Psoas muscle (tissue), 8 donors: ENCODE measurements around the gene CCSER2. TPM values are rescaled to one million over a fixed set of nuclear protein-coding genes. Genes with fewer than 3 reads are reported as not detected.

Experiments used
- ATAC-seq, 4 donors: fragments of 200-7000 bp; cut with Tn5 transposase; one replicate each; pipeline ENCODE4 v1.9.1; 2020; ENCODE audit warnings: moderate library complexity in 3 of 4, mild to moderate bottlenecking in 2 of 4
- DNase-seq, 2 donors: peaks; one replicate each; pipeline ENCODE4 v3.0.0-alpha.2; 2020
- H3K27ac ChIP-seq: fragments of 200-600 bp; one replicate; pipeline ENCODE4 v1.8.0; 2022
- H3K27me3 ChIP-seq, 3 donors: fragments of 200-600 bp in 1 of 3; one replicate each; pipeline versions ENCODE4 v1.6.1 to v1.8.0; 2013 to 2022; ENCODE audit warnings: low read length in 2 of 3, mild to moderate bottlenecking in 2 of 3, moderate library complexity in 1 of 3; ENCODE audit not compliant: insufficient read depth in 3 of 3
- H3K36me3 ChIP-seq, 2 donors: fragments of 200-600 bp in 1 of 2; one replicate each; pipeline versions ENCODE4 v1.6.1 to v1.8.0; 2013 to 2022; ENCODE audit warnings: low read depth in 1 of 2, mild to moderate bottlenecking in 1 of 2, moderate library complexity in 1 of 2; ENCODE audit not compliant: insufficient read depth in 1 of 2
- H3K4me1 ChIP-seq: fragments of 200-600 bp; one replicate; pipeline ENCODE4 v1.8.0; 2022
- H3K4me3 ChIP-seq: fragments of 200-600 bp; one replicate; pipeline ENCODE4 v1.8.0; 2022; ENCODE audit warnings: mild to moderate bottlenecking
- H3K9me3 ChIP-seq: fragments of 200-600 bp; one replicate; pipeline ENCODE4 v1.8.0; 2022
- CTCF ChIP-seq: fragments of 200-600 bp; IDR thresholded peaks from one replicate; pipeline ENCODE4 v1.8.0; 2022; ENCODE audit warnings: antibody characterized with exemption
- WGBS, 3 donors: extraction: QIAGEN DNeasy Blood & Tissue Kit; methylation state at CpG; one replicate each; pipeline versions ENCODE4 v1.1.6 to v1.1.7; 2013; 5-methylcytosine and 5-hydroxymethylcytosine counted together
- intact Hi-C, 2 donors: fragments of 100-400 bp; cut with DNase I; formaldehyde crosslinking; loops; one replicate each; pipeline versions ENCODE4 v1.11.0 to v1.14.2; 2022
- polyA plus RNA-seq, 3 donors: library from polyadenylated mRNA; stranded (reverse); fragments of 200-250 nt; gene quantifications; one replicate each; pipeline ENCODE4 v1.2.3, GENCODE V29; 2013
- total RNA-seq, 4 donors: library from RNA; stranded (reverse); fragmentation: NEBNext Ultra II Directional in 2 of 4; extraction: Animal tissue kit (Norgen Biotek cat#: 25700) in 2 of 4; gene quantifications; one replicate each; pipeline versions ENCODE4 v1.2.1 to v1.2.4, GENCODE V29; 2021 to 2023
- donor health status: healthy with polysubstance abuse.
- donor health status: DM: no; HTN: no; CAD: no; lungs with moderate emphysema.
- donor health status: Bipolar disorder and iron deficiency.
- donor health status: healthy.
- donor health status: DM: yes; HTN: yes; CAD: no.
- donor health status: DM: no; HTN: no; CAD: no.
- donor health status: DM: no; HTN: no; CAD: no.
- donor health status: DM: yes; HTN: yes; CAD: no.

The CCSER2 gene
- total and polyA plus RNA-seq, 7 donors: 12.5 to 122 (median 65.7) TPM

GRCh38 chr10:84293574-84294016 is 34.8 kb upstream of the CCSER2 start:
- H3K4me1 ChIP-seq: no peaks in the 10 kb centered on the region
- ATAC-seq: no peak
- intact Hi-C loops: no loop called here
- 49 to 53% (median 51%) methylated on average over 4 of the region's 4 CpGs for WGBS, 3 donors
- no peak overlapping the region for H3K27ac ChIP-seq
- no peak for TF ChIP-seq CTCF
- no peaks in the 10 kb centered on the region for H3K36me3 ChIP-seq
- H3K9me3 ChIP-seq: no peaks in the 10 kb centered on the region
- H3K27me3 ChIP-seq: peaks cover 0 to 4% (median 0%) of the 10 kb centered on the region in 3 donors
- DNase-seq: no peak
- no peak overlapping the region for H3K4me3 ChIP-seq

GRCh38 chr10:84294766-84295447 is 33.5 kb upstream of the CCSER2 start:
- H3K27ac ChIP-seq: no peak overlapping the region
- no peak for TF ChIP-seq CTCF

GRCh38 chr10:84296091-84296981 is 32.1 kb upstream of the CCSER2 start:
- Histone ChIP-seq H3K36me3 (no peaks in the 10 kb centered on the region), H3K27ac (no peak overlapping the region), H3K4me1 (no peaks in the 10 kb centered on the region), H3K4me3 (no peak overlapping the region), H3K27me3 (peaks cover 0 to 5% (median 0%) of the 10 kb centered on the region in 3 donors), H3K9me3 (no peaks in the 10 kb centered on the region)
- ATAC-seq: peak in 1 of 4 donors; percentile 32
- WGBS, 3 donors: 46 to 51% (median 50%) methylated on average over 10 of the region's 10 CpGs
- TF ChIP-seq CTCF: no peak
- no peak for DNase-seq
- intact Hi-C loops: no loop called here

More at GRCh38 chr10:84294766-84295447, 33.5 kb upstream of the CCSER2 start:
- no peak for ATAC-seq
- no peak for DNase-seq
- Histone ChIP-seq H3K27me3 (no peaks in the 10 kb centered on the region), H3K36me3 (no peaks in the 10 kb centered on the region), H3K9me3 (no peaks in the 10 kb centered on the region), H3K4me3 (no peak overlapping the region), H3K4me1 (no peaks in the 10 kb centered on the region)
- 90 to 96% (median 91%) methylated on average over 1 of the region's 1 CpG for WGBS, 3 donors
- intact Hi-C loops: no loop called here

GRCh38 chr10:84298057-84298456 is 30.3 kb upstream of the CCSER2 start:
- Histone ChIP-seq H3K36me3 (no peaks in the 10 kb centered on the region), H3K4me3 (no peak overlapping the region), H3K9me3 (no peaks in the 10 kb centered on the region), H3K4me1 (no peaks in the 10 kb centered on the region), H3K27me3 (peaks cover 0 to 9% (median 0%) of the 10 kb centered on the region in 3 donors), H3K27ac (no peak overlapping the region)
- 75 to 79% (median 77%) methylated on average over 3 of the region's 3 CpGs for WGBS, 3 donors
- ATAC-seq (no peak), DNase-seq (no peak)
- intact Hi-C loops: no loop called here
- TF ChIP-seq CTCF: no peak
